ENCODE measurements around the gene RBM43. TPM values are rescaled to one million over a fixed set of nuclear protein-coding genes. Genes with fewer than 3 reads are reported as not detected.

The RBM43 gene
- total RNA-seq, 4 donors from 2014 or later, result 6.9 to 13.6 (median 13.2) TPM

GRCh38 chr2:151247432-151247831 is 14.2 kb downstream of the RBM43 start:
- Histone ChIP-seq H3K4me3 (no peak overlapping the region), H3K27me3 (no peaks in the 10 kb centered on the region), H3K36me3 (peaks cover 0 to 70% (median 5%) of the 10 kb centered on the region in 3 donors), H3K4me1 (peaks cover 0 to 13% (median 2%) of the 10 kb centered on the region in 4 donors), H3K9me3 (peaks cover 0 to 44% (median 0%) of the 10 kb centered on the region in 4 donors), H3K27ac (no peak overlapping the region)
- DNase-seq (ENCODE audit: low spot score in 2 of 2), result no peak
- no peak for TF ChIP-seq CTCF (IDR thresholded peaks at IDR 0.05)
- TF ChIP-seq POLR2A (IDR thresholded peaks at IDR 0.05), result no peak
- TF ChIP-seq EP300 (IDR thresholded peaks at IDR 0.05), result no peak

GRCh38 chr2:151246152-151246551 is 15.5 kb downstream of the RBM43 start:
- WGBS, 2 donors, result 86 to 89% methylated on average over 1 of the region's 1 CpG

GRCh38 chr2:151243468-151243867 is 18.2 kb downstream of the RBM43 start:
- Histone ChIP-seq H3K9me3 (peaks cover 0 to 33% (median 0%) of the 10 kb centered on the region in 4 donors), H3K4me1 (peaks cover 0 to 4% (median 1%) of the 10 kb centered on the region in 4 donors), H3K27ac (no peak overlapping the region), H3K27me3 (no peaks in the 10 kb centered on the region), H3K4me3 (no peak overlapping the region), H3K36me3 (peaks cover 0 to 30% (median 0%) of the 10 kb centered on the region in 3 donors)
- 91 to 94% methylated on average over 3 of the region's 3 CpGs for WGBS, 2 donors
- no peak for TF ChIP-seq CTCF (IDR thresholded peaks at IDR 0.05)
- TF ChIP-seq POLR2A (IDR thresholded peaks at IDR 0.05), result no peak
- no peak for TF ChIP-seq EP300 (IDR thresholded peaks at IDR 0.05)
- no peak for DNase-seq (ENCODE audit: low spot score in 2 of 2)

More at GRCh38 chr2:151246152-151246551, 15.5 kb downstream of the RBM43 start:
- H3K36me3 ChIP-seq, result peaks cover 0 to 57% (median 5%) of the 10 kb centered on the region in 3 donors
- TF ChIP-seq POLR2A (IDR thresholded peaks at IDR 0.05) (no peak), CTCF (IDR thresholded peaks at IDR 0.05) (no peak), EP300 (IDR thresholded peaks at IDR 0.05) (no peak)
- no peak overlapping the region for H3K4me3 ChIP-seq
- peaks cover 0 to 4% (median 0%) of the 10 kb centered on the region in 4 donors for H3K4me1 ChIP-seq
- H3K27ac ChIP-seq, result no peak overlapping the region
- DNase-seq (ENCODE audit: low spot score in 2 of 2), result no peak
- H3K9me3 ChIP-seq, result peaks cover 0 to 44% (median 0%) of the 10 kb centered on the region in 4 donors
- H3K27me3 ChIP-seq, result no peaks in the 10 kb centered on the region

GRCh38 chr2:151241224-151241623 is 20.4 kb downstream of the RBM43 start:
- WGBS, 2 donors, result 76 to 87% methylated on average over 3 of the region's 3 CpGs
- TF ChIP-seq EP300 (IDR thresholded peaks at IDR 0.05), result no peak
- TF ChIP-seq POLR2A (IDR thresholded peaks at IDR 0.05), result no peak
- TF ChIP-seq CTCF (IDR thresholded peaks at IDR 0.05), result no peak
- no peak for DNase-seq (ENCODE audit: low spot score in 2 of 2)
- H3K4me3 ChIP-seq, result no peak overlapping the region
- H3K27ac ChIP-seq, result no peak overlapping the region
- no peaks in the 10 kb centered on the region for H3K27me3 ChIP-seq
- peaks cover 0 to 8% (median 3%) of the 10 kb centered on the region in 4 donors for H3K4me1 ChIP-seq
- peaks cover 0 to 15% (median 0%) of the 10 kb centered on the region in 3 donors for H3K36me3 ChIP-seq
- peaks cover 0 to 11% (median 0%) of the 10 kb centered on the region in 4 donors for H3K9me3 ChIP-seq

- Histone ChIP-seq H3K27ac (no peak overlapping the region), H3K36me3 (peaks cover 0 to 7% (median 0%) of the 10 kb centered on the region in 3 donors), H3K4me1 (peaks cover 0 to 8% (median 3%) of the 10 kb centered on the region in 4 donors), H3K27me3 (no peaks in the 10 kb centered on the region), H3K4me3 (no peak overlapping the region), H3K9me3 (peaks cover 0 to 4% (median 0%) of the 10 kb centered on the region in 4 donors)
- 45 to 86% methylated on average over 1 of the region's 1 CpG for WGBS, 2 donors
- DNase-seq (ENCODE audit: low spot score in 2 of 2), result no peak
- TF ChIP-seq CTCF (IDR thresholded peaks at IDR 0.05) (no peak), POLR2A (IDR thresholded peaks at IDR 0.05) (no peak), EP300 (IDR thresholded peaks at IDR 0.05) (no peak)
These were observed 21.2 kb downstream of the RBM43 start for GRCh38 chr2:151240433-151240832.
